T-helper 1 cell (primary cell): ENCODE results near the gene GTSE1.
A peak's percentile ranks its signal among the peaks of the same experiment; 100 is the strongest.

Experiments
- DNase-seq, 5 donors: peaks; one replicate each; pipeline ENCODE4 v3.0.0-alpha.2; 2012 to 2020

Gene GTSE1

DNA sequence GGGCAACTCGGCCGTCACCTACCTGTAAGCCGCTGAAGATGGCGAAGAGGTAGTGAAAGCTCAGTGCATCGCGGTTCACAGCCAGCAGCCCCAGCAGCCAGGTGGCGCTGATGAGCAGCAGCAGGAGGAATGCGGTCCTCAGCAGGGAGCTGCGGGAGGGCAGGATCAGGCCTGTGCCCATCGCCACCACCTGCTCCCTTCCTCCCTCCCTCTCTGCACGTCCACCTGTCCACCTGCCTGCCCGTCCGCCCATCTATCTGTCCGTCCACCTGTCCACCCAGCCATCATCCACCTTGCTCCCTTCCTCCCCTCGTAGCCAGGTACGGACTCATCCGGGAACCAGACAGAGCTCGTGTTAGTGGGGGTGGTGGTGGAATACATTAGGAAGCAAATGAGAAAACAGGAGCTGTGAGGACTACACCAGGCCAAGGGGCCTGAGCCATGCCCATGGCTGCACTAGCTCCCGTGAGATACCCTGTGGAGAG, 71.1 kb downstream of the GTSE1 start:
- DNase-seq = peak; percentile 34 to 55 (median 47)

DNA sequence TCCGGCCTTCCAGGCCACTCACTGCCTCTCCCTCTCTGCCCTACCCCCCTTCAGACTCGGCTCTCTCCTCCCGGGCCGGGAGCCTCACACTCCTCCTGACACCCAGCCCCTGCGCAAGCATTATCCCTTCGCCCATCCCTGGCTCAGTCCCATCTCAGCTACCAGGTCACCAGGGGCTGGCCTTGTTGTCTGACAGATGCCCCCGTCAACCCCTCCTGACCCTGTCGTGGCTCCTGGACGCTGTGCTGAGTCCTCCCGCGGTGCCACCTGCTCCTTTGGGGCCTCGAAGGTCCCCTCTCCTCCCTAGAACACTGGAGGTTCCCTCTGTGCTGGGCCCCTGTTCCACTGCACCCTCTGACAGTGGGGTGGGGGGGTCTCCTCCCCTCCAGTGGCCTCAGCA, 71.8 kb downstream of the GTSE1 start:
- no peak for DNase-seq

DNA sequence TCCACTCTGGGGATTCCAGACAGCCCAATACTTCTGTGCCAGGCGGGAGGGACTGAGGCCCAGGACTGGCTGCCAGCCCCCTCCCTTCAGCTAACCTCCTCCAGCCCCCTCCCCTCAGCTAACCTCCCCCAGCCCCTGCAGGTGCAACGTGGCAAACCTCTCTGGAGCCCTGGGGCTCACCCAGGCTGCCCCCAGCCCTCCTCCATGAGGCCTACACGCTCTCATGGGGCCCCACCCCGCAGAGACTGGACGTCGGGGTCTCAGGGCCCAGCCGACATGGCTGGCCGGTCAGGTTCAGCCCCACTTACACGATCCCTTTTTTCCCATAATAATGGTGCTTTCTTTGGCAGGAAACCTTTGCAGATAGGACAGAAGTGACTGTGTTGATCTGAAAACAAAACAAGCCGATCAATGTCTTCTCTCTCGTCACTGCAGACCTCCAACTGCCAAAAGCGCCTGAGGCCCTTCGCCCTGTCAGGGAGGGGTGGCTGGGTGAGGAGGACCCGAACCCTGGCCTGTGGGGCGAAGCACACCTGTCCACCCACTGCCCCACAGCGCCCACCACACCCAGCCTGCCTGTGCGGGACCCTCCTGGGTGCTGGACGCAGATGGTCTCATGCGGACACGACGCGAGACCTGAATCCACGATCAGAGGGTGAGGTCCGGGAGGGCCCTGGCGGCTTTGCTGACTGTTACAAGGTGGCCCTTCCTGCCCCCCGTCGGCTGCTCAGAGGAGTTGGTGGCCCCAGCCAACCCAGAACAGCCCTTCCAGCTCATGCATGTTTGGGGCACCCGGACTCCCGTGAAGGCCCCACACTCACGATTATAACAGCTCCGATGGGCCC, 72.4 kb downstream of the GTSE1 start:
- DNase-seq = no peak

DNA sequence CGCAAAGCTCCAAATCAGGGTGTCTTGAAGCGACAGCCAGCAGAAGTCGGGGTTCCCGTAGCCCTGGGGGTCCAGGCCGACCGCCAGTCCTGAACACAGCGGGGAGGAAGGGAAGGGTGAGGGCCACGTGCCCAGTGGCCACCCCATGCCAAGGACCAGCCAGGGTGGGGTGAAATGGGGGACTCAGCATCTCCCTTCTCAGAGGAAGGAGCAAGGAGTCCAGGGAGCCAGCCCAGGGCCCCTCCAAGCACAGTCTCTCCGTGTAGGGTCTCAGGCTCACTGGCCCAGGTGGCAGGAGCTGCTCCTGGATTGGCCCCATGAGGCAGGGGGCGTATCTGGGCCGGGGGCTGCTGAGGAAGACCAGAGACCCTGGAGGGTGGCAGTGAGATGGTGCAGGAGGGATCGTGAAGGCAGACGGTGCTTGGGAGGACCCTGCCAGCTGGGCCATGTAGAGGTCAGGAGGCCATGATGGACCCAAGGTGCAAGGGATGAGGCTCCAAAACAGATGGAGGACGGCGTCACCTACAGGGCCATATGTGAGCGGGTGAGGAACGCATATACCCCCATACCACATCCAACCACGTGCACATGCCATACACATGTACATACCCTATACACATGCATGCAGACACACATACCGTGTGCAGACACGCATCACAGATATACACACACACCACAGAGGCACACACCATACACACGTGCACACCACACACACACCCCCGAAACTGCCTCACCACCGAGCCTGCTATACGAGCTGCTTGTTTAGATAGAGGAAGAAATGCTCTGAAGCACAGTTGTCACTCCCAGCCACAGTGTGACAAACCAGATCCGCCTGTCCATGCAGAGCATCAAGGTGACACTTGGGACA, 73.3 kb downstream of the GTSE1 start:
- no peak for DNase-seq

DNA sequence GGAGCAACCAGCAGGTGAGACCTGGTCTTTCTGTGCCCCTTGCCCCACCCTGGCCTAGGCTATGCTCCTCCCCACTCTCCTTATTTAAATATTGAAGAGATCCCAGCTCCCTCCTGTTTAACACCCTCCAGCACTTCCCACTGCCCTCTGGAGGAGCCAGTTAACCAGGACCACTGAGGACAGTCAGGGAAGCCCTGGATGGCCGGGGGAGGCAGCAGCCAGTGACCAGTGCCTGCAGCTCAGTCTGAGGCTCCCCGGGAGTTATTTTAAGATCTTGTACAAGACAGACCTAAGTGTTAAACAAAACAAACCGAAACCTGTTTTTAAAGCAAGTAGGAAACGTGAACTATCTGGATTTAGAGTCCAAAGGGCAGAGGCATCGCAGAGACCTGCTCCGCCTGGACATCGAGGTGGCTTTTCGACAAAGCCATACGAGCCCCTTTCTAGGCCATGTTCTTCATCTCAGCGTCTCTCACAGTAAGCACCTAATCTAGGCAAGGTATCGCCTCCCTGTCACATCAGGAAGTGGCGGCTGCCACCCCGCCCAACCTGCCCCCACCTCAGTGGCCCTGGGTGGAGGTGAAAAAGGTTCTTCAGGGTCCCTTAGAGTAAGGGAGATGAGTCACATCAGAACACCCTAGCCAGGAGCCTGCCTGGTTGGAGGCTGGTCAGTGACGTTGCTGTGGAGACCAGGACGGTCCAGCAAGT, 74.1 kb downstream of the GTSE1 start:
- DNase-seq = no peak

DNA sequence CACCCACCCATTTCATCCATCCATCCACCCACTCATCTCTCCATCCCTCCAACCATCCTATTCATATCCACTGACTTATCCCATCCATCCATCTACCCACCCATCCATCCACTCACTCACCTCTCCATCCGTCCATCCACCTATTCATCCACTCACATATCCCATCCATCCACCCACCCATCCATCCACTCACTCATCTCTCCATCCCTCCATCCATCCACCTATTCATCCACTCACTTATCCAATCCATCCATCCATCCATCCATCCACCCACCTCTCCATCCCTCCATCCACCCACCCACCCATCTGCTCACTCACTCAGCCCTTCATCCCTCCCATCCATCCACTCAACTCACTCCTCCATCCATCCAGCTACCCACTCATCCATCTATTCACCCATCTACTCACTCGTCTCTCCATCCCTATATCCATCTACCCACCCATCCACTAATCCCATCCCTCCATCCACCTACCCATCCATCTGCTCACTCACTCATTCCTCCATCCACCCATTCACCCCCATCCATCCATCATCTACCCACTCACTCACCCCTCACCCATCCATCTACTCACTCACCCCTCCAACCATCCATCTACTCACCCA, 75.1 kb downstream of the GTSE1 start:
- DNase-seq = no peak

DNA sequence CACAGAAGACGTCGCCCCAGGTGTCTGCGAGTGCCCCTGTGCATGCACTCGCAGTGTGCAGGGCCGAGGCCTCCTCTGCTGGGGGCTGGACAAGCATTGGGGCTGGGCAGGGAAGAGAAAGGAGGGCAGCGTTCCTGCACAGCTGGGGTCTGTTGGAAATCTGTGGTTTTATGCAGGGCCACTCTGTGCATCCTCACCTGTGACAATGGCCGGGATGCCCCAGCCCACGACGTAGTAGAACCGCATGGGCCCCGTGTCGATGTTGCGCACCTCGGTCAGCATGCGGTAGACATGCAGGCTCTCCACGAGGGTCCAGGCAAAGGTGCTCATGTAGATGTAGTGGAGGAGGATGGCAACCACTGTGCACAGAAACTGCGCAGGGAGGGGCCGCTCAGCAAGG, 76.0 kb downstream of the GTSE1 start:
- no peak for DNase-seq

DNA sequence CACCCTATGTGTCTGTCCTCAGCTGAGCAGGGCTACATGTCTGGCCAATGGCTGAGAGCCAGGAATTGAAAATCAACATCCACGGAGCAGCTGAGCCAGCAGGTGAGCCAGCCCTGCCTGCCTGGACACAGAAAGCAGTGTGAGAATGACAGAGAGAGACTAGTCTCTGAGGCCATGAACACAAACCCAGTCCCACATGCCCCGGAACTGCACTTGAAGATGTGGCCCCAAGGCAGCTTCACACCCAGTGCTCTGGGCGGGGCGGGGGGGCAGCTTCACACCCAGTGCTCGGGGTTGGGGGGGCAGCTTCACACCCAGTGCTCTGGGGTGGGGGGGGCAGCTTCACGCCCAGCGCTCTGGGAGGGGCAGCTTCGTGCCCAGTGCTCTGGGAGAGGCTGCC, 76.5 kb downstream of the GTSE1 start:
- DNase-seq = no peak

DNA sequence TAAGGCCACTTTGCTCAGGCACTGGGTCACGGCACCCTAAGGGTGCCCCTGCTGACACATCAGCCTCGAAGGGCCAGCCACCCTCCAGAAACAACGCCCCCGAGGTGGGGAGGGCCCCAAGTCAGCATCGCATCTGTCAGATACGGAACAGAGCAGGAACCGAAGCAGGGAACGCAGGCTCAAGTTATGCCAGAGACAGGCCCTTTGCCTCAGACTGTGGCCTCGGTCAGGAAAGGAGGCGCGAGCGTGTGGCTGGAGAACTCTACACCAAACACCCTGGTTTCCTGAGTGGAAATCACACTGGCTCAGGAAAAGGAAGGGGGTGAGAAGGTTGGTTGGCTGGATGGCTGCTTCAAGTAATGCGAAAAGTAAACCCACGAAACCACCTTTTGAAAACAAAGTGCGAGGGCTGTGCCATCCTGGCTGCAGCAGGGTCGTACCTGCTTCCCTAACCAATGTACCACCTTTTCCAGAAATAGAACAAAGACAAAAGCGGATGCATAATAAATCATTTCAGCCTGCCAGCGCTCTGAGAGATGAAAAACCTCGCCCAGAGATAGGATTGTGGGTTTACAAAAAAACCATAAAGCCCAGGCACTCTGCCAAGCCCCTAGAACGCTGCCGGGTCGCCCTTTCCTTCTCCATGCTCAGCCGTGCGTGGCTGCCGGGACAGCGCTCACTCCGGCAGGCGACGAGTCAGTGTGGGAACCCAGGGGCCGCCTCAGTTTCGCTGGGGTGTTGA, 77.4 kb downstream of the GTSE1 start:
- DNase-seq = no peak

DNA sequence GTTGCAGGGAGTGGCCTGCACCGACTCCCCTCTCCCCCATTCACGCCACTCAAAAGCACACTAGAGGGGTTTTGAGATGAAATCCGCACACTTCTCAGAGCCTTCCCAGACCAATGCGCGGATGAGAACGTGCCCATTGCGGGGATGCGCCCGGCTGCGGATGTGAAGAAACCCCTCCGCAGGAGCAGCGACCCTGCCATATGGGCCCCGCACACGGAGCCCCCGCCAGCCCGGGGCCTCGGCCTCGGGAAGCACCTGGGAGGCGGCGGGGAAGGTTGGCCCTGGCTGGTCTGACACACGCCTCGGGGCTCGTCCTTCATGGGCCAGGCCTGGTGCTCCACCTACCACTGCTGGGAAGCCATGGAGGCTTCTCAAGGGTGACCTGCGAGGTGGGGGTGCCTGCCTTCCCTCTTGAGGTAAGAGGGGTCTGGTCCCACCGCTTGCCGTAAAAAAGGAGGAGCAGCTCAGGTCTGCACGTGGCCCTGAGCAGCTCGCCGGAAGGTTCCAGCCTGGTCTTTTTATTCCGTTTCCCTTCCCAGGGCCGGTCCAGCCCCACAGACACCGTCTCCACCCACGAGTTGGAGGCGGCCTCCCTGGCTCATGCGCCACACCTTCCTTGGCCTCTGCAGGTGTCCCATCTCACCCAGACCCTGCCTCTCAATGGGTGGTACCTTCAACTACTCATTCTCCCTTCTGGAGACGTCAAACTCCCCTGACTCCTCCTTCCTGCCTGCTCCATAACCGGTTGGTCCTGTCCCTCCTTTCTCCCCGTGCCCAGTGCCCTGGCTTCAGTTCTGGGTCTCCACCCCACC, 78.2 kb downstream of the GTSE1 start:
- DNase-seq = no peak

DNA sequence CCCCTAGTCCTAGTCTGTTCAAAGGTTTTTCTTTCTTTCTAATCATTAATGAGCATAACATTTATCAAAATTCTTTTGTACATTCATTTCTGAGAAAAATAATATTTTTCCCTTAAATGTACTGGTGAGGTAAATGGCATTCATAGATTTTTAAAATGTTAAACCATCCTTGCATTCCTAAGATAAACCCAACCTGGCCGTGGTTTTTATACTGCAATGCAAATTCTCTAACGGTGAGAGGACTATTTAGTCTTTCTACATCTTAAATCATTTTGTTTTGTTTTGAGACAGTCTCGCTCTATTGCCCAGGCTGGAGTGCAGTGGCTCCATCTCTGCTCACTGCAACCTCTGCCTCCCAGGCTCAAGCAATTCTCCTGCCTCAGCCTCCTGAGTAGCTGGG, 79.4 kb downstream of the GTSE1 start:
- no peak for DNase-seq

DNA sequence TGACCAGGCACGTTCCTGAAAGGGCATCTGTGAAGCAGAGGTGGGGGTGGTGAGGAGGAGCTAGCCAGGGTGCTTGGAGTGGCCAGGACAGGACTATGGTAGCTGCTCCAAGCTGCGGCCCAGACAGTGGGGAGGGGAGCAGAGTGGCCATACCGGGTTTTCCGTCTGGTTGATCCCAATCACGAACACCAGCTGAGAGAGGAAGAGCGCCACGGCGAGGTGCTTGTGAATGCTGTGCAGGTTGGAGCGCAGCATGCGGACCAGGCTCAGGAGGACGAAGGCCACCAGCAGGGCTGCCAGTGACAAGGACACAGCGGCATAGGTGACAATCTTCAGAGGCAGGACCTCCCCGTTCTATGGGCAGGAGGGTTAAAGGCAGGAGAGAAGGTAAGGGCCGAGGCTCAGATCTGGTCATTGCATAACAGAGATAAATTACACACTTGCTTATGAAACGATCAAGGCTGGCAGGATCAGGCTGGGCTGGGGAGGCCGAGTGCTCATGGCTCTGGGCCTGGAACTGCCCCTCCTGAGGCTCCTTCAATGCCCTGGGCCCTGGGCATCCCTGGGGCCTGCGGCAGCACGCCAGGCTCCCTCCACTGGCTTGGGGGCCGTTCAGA, 80.3 kb downstream of the GTSE1 start:
- no peak for DNase-seq

DNA sequence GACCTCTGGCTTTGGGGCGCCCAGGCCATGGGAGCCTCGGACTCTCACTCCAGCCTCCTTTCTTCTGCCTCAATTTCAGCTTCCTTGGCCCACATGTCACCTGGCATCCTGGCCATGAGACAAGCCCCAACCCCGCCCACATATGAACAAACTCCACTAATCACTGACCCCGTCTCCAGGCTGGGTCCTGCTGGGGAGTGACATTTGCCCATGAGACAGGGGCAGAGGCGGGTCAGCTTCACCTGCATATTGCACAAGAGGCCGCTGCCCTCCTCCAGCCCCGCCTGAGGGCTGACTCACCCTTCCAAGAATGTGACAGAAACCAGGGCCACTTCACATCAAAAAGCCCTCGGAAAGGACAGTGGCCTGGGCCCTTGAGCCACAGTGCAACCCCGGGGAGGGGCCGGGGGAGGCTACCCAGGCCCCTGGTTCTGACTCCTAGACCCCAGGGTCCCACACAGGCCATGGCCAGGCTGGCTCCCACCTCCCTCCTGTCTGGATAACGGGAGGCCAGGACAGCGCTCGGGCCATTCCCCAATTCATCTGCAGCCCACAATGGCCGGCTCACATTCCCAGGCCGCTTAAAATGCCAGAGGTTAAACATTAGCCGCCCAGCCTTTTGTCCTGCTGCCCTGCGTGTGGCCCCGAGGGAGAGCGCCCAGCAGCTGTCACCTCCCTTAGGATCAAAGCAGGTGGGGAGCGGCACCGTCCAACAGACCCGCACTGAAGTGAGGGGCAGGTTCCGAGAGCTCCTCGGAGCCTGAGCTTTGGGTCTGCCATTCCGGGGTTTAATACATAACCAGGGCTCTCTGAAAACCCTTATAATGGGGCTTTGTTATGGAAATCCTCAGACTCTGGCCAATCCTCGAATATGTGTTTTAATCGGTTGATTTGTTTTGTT, 81.1 kb downstream of the GTSE1 start:
- DNase-seq = no peak

DNA sequence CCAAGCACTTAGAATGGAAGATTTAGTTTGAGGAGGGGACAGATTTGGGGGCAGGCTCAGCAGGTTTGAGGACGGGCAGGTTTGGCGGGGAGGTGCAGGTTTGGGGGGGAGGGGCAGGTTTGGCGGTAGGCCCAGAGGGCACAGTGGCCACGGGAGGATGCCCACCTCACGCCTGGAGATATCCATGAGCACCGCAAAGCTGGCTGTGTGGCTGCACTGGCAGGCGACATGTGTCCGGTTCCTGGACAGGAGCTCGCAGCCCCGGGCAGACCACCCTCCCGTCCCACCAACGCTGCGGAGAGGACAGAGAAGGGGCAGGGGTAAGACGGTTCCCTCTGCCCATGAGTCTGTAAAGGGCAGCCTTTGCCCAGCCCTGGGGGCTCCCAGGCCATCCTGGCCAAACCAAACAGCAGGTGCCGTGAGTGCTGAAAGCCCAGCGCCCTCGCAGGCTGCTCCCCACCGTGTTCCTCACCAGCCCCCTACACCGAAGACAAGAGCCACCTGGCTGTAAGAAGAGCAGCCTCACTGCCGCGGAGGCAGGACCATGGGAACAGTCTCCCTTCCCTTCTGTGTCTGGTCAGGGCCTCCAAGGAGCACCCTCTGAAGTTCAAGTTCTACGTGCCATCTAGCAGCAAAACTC, 81.9 kb downstream of the GTSE1 start:
- no peak for DNase-seq

DNA sequence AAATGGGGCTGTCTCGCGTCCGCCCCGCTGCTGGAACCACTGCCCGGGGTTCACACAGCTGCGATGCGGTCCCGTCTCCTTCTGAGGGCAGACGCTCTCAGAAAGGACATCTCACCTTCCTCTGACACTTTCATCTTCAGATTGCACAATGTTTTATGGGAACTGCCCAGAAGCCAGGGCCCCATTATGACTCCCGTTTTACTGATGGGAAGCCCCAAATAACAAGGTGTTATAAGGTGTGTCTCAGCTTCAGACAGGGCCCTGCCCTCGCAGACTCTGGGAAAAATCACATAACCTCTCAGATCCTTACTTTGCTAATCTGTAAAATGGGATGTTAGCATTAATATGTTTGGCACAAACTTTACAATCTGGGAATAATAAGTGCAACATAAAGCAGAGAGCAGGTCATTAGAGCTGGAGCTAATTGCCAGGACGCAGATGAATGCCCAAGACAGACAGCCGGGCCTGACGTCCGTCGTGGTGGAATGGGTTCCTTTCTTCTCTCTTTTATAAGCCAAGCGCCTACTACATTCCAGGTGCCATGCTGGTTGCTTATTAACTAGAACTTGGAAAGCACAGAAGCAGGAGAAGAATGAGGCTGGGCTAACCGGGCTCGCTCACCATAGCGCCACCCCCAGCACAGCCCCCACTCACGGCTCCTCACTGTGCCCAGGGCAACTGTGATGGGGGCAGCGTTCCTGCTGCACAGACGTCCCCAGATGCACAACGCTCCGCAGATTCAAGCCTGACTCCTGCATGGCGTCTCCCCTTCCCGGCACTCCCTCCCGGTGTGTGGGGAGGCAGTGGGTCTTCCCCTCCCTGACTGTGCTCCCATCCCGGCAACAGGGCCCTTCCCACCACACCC, 82.6 kb downstream of the GTSE1 start:
- DNase-seq = no peak

DNA sequence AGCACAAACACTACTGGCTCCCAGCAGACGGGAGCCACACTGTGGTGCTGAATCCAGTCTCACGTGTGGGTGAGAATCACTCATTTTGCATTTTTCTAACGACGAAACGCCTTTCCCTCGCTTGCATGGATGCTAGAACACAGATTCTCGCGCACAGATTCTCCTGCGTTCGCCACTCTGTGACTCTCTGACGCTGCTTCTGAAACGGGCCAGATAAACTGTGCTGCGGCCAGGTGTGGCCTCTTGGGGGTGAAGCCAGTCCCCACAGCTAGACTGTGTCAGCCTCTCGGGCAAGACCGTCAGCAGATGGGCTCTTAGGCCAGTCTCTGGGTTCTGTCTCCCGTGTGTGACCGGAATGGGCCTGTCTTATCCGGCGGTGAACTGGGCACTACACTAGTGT, 83.4 kb downstream of the GTSE1 start:
- no peak for DNase-seq
